ENCODE data around the gene RFX1. TPM values are rescaled to one million over a fixed set of nuclear protein-coding genes. Genes with fewer than 3 reads are reported as not detected.

Gene RFX1
- total RNA-seq, 1 donor from 2014 or later: 19.9 TPM

DNA sequence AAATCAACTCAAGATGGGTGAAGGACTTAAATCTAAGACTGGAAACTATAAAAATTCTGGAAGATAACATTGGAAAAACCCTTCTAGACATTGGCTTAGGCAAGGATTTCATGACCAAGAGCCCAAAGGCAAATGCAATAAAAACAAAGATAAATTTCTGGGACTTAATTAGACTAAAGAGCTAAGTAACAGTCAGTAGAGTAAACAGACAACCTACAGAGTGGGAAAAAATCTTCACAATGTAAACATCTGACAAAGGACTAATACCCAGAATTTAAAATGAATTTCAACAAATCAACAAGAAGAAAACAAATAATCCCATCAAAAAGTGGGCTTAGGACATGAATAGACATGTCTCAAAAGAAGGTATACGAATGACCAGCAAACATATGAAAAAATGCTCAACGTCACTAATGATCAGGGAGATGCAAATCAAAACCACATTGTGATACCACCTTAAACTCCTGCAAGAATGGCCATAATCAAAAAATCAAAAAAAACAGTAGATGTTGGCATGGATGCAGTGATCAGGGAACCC lies 6.3 kb upstream of the RFX1 start:
- Mint-ChIP-seq H3K36me3 (ENCODE audit: low read depth) (no peaks in the 10 kb centered on the region), H3K9me3 (no peaks in the 10 kb centered on the region), H3K4me1 (no peaks in the 10 kb centered on the region), H3K27me3 (ENCODE audit: low read depth) (no peaks in the 10 kb centered on the region), H3K4me3 (no peak overlapping the region), H3K27ac (ENCODE audit: unreplicated experiment) (no peak overlapping the region)
- TF ChIP-seq, protein P1, sequence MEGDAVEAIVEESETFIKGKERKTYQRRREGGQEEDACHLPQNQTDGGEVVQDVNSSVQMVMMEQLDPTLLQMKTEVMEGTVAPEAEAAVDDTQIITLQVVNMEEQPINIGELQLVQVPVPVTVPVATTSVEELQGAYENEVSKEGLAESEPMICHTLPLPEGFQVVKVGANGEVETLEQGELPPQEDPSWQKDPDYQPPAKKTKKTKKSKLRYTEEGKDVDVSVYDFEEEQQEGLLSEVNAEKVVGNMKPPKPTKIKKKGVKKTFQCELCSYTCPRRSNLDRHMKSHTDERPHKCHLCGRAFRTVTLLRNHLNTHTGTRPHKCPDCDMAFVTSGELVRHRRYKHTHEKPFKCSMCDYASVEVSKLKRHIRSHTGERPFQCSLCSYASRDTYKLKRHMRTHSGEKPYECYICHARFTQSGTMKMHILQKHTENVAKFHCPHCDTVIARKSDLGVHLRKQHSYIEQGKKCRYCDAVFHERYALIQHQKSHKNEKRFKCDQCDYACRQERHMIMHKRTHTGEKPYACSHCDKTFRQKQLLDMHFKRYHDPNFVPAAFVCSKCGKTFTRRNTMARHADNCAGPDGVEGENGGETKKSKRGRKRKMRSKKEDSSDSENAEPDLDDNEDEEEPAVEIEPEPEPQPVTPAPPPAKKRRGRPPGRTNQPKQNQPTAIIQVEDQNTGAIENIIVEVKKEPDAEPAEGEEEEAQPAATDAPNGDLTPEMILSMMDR (conservative IDR thresholded peaks at IDR 0.05): no peak
- no peak for DNase-seq (ENCODE audit: low read depth, low spot score)

GRCh38 chr19:14006766-14007562 lies 844 bp upstream of the RFX1 start:
- H3K9me3 Mint-ChIP-seq: no peaks in the 10 kb centered on the region
- DNase-seq (ENCODE audit: low read depth, low spot score): peak; percentile 90
- H3K4me1 Mint-ChIP-seq: peaks cover 17% of the 10 kb centered on the region
- H3K27ac Mint-ChIP-seq (ENCODE audit: unreplicated experiment): peak overlapping the region; percentile 99
- H3K4me3 Mint-ChIP-seq: peak overlapping the region; percentile 96
- no peaks in the 10 kb centered on the region for H3K36me3 Mint-ChIP-seq (ENCODE audit: low read depth)
- no peaks in the 10 kb centered on the region for H3K27me3 Mint-ChIP-seq (ENCODE audit: low read depth)
- TF ChIP-seq, protein P1 (conservative IDR thresholded peaks at IDR 0.05): no peak

GRCh38 chr19:14005349-14006084 lies 603 bp downstream of the RFX1 start:
- H3K9me3 Mint-ChIP-seq: no peaks in the 10 kb centered on the region
- no peaks in the 10 kb centered on the region for H3K36me3 Mint-ChIP-seq (ENCODE audit: low read depth)
- H3K27me3 Mint-ChIP-seq (ENCODE audit: low read depth): no peaks in the 10 kb centered on the region
- DNase-seq (ENCODE audit: low read depth, low spot score): peak; percentile 87
- H3K4me1 Mint-ChIP-seq: peaks cover 17% of the 10 kb centered on the region
- TF ChIP-seq, protein P1 (conservative IDR thresholded peaks at IDR 0.05): no peak
- peak overlapping the region; percentile 88 for H3K4me3 Mint-ChIP-seq
- H3K27ac Mint-ChIP-seq (ENCODE audit: unreplicated experiment): peak overlapping the region; percentile 78

DNA sequence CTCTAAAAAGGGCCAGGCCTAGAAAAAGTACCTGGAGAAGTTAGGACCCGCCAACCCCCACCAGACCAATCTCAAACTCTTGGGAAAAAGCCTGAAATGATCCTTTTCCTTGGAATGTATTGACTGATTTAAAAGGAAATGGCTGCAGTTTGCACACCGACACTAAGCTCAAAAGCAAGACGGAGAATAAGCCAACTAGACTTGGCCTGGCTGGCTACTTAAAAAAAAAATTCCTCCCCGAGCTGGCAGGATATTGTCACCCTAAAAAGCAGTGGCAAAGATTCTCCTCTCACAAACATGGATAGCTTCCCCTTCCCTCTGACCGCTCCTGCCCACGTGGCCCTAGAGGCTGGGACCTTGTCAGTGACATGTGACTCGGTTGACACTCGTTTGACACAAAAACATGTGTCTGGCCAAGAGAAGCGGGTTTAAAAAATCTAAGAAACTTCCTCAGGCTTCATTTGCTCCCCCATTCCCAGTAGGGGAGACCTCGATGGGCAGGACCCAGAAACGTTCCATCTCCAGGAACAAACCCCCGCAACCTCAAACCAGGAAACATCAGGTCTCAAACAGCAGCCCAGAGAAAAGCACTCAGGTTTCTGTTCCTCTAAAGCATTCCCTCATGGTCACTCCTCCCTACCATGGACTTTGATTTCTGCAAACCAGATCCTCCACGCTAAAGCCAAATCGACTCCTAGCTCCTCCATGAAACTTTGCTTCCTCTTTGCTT lies 1.3 kb downstream of the RFX1 start:
- Mint-ChIP-seq H3K4me3 (peak overlapping the region; percentile 88), H3K27ac (ENCODE audit: unreplicated experiment) (peak overlapping the region; percentile 78), H3K4me1 (peaks cover 17% of the 10 kb centered on the region), H3K36me3 (ENCODE audit: low read depth) (peaks cover 3% of the 10 kb centered on the region), H3K9me3 (no peaks in the 10 kb centered on the region), H3K27me3 (ENCODE audit: low read depth) (no peaks in the 10 kb centered on the region)
- TF ChIP-seq, protein P1 (conservative IDR thresholded peaks at IDR 0.05): no peak
- DNase-seq (ENCODE audit: low read depth, low spot score): no peak

All from neural crest cell (in vitro differentiated cells).